ENCODE data around the gene VAV3.
"Not testable (repeated sequence)": the region's sequence is repeated elsewhere in the genome, so short reads cannot be mapped to it uniquely, and the experiment has no call there.

Gene VAV3

DNA sequence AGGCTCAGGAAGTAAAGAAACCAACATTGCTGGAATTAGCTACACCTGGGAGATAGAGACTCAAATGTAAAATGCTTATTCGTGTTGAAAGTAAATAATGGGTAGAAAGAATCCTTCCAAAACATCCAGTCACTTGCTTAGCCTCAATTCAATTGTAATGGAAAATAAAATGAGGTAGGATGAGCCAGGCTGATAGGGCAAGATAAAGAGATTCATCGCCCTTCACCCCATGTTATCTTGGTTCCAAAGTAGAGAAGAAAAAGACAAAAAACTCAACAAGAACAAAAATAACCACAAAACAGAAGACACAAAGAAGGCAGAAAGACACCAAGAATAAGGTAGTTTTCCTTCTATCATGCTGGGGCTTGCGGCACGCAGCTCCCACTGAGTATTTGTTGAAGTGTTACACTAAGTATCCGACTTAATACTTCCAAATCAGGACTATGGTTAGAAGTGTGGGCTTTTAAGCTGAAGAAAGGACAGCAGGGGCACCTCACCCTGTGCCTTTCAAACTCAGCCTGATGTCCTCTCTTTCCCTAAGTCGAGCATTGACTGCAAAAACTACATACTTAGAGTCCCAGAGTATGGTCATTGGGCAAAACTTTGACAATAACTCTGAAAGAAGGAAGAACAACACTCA is 202.1 kb downstream of the VAV3 start:
- in situ Hi-C loops (cut with HindIII; ENCODE audit: low sequenced_read_pairs): no loop called here

DNA sequence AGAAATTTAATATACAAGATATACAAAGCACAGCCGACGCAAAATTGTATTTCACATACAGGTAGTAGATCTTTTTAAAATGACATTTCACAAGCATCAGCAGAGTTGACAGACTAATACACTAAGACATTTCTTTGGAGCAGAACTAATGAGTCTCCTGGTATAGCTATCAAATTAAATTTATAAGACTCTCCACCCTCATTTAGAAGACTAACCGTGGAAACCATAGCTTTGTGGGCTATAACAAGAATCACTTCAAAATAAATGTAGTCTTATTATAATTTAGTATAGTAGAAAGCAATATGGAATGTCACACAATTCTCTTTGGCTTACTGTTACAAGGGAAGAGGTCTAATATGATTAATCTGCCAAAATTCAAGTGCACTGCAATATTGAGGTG is 204.9 kb downstream of the VAV3 start:
- in situ Hi-C loops (cut with HindIII; ENCODE audit: low sequenced_read_pairs): no loop called here

DNA sequence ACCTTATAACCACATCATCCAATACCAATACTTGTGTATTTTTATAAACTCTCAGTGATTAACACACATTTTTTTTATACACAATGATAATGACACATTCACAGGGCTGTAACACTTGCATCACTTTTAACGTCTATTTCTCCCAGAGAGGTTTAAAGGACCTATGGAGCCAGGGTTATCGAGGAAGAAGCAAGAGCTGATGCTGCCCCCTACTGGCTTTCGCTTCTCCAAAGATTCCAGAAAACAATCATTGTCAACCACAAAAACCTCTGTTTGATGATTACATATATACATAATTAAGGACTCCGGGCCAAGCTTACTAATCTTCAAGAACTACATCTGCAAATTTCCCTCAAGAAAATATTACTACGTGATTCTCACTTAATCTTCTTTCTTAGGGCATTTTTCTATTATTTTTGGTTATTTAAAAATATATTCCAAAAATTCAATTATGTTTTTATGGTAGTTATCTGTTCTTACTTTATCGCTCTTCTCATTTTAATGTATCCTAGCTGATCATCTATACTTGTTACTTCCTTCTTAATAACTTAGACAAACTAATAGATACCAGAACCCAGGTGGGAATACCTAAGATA is 214.5 kb downstream of the VAV3 start:
- in situ Hi-C loops (cut with HindIII; ENCODE audit: low sequenced_read_pairs): no loop called here

DNA sequence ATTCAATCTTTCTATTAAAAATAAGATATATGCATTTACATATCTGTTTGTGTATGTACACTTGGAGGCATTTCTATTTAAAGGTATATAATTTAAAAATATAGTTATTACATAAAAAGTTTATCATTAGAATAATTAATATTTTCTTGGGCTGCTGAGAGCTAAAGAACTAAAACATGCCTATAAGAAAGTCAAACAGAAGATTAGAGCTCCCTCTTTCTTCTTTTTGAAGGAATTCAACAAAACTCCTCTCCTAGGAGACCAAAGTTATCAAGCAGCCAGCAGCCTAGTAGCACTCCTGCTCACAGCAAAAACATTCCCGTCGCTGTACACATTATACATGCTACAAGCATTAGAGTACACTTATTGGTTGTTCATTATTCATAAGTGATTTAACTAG is 216.4 kb downstream of the VAV3 start:
- in situ Hi-C loops (cut with HindIII; ENCODE audit: low sequenced_read_pairs): no loop called here

GRCh38 chr1:107741242-107741641 is 223.7 kb downstream of the VAV3 start:
- in situ Hi-C loops (cut with HindIII; ENCODE audit: low sequenced_read_pairs): no loop called here

GRCh38 chr1:107740579-107740978 is 224.4 kb downstream of the VAV3 start:
- in situ Hi-C loops (cut with HindIII; ENCODE audit: low sequenced_read_pairs): no loop called here

DNA sequence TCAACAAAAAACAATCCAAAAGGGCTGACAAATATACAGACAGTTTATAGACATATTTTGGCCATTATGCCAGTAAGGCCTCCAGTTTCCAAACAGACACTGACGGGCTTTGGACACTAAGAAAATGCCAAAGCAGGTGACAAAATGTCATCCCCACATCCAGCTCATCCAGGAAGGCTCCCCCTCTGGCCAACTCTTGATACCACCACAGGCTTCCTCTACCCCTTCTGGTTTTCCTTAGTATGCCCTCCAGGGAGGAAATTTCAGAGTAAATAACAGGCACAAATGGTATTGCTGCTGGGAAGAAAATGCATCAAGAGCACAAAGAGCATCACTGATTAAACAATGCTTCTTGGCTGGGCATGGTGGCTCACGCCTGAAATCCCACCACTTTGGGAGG is 225.3 kb downstream of the VAV3 start:
- in situ Hi-C loops (cut with HindIII; ENCODE audit: low sequenced_read_pairs): no loop called here

DNA sequence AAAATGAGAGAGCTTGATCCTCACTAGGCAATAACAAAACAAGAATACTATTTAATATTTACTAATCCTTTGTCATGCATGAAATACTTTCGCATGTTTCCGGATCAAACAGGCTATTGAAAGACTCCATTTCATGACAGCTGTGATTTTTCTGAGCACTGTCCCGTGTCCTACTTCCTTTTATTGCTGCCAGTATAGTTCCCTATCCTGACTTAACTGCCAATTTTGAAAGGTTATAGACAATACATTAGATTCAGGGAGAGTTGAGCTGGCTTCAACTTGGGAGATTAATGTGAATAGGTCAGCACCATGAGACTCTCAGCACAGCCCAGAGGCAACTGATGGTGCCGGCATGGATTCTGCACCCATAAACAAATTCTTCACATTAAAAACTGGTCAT is 225.8 kb downstream of the VAV3 start:
- in situ Hi-C loops (cut with HindIII; ENCODE audit: low sequenced_read_pairs): no loop called here

- in situ Hi-C loops (cut with HindIII; ENCODE audit: low sequenced_read_pairs): not testable (repeated sequence)
Observed at GRCh38 chr1:107733401-107733800, 231.6 kb downstream of the VAV3 start.

DNA sequence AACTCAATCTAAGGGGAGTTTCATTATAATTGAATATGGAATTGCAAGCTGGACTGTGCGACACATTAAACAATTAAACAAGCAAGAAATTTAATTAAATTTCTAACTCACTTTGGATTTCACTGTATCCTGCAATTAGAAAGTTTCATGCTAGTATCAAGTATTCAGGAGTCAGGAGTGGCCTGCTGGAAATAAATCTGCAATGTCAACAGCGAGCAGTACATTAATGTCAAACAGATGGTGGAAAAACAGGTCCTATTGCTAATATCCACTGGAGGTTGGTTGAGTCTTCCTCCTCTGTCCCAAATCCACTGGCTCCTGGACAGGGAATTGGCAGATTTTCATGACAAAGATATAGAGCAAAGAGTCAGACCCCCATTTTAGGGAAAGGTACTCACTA is 237.1 kb downstream of the VAV3 start:
- in situ Hi-C loops (cut with HindIII; ENCODE audit: low sequenced_read_pairs): no loop called here

GRCh38 chr1:107726860-107727259 is 238.1 kb downstream of the VAV3 start:
- in situ Hi-C loops (cut with HindIII; ENCODE audit: low sequenced_read_pairs): no loop called here

GRCh38 chr1:107724648-107725047 is 240.3 kb downstream of the VAV3 start:
- in situ Hi-C loops (cut with HindIII; ENCODE audit: low sequenced_read_pairs): no loop called here

- in situ Hi-C loops (cut with HindIII; ENCODE audit: low sequenced_read_pairs): not testable (repeated sequence)
Observed at GRCh38 chr1:107720210-107720609, 244.8 kb downstream of the VAV3 start.

DNA sequence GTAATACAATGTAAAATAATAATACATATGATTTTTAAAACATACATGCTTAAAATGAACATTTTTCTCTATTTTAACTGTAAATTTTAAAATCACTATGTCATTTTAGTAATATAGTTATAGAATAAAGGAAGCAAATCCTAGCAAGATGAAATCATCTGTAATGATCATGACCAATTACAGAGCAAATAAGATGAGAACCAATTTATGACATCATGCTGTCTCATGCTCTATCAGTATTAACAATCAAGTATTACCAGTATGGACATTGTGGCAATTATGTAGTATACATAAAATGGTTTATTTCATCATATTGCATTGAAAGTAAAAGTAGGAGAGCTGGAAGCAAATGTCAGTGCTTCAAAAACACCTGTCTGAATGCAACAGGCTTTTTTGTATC is 255.0 kb downstream of the VAV3 start:
- in situ Hi-C loops (cut with HindIII; ENCODE audit: low sequenced_read_pairs): no loop called here

GRCh38 chr1:107707111-107707510 is 257.9 kb downstream of the VAV3 start:
- in situ Hi-C loops (cut with HindIII; ENCODE audit: low sequenced_read_pairs): no loop called here

DNA sequence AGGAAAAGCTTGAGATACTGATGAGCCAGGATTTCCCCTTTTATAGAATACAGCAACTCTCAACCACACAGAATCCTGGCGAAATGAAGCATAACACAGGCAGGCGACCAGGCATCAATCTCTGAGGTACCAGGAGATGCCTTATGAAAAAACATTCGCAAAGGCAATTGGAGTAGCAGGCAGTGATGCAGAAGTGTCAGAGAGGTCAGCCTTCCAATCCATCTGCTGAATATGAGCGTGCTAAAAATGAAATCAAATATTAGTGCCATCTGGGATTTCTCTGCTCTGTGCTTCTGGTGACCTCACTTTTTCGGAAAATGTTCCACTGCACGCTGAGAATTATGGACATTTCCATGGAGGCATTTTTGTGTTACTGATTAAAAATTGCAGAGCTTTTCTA is 258.8 kb downstream of the VAV3 start:
- in situ Hi-C loops (cut with HindIII; ENCODE audit: low sequenced_read_pairs): no loop called here

- in situ Hi-C loops (cut with HindIII; ENCODE audit: low sequenced_read_pairs): no loop called here
Observed at GRCh38 chr1:107704911-107705310, 260.1 kb downstream of the VAV3 start.

DNA sequence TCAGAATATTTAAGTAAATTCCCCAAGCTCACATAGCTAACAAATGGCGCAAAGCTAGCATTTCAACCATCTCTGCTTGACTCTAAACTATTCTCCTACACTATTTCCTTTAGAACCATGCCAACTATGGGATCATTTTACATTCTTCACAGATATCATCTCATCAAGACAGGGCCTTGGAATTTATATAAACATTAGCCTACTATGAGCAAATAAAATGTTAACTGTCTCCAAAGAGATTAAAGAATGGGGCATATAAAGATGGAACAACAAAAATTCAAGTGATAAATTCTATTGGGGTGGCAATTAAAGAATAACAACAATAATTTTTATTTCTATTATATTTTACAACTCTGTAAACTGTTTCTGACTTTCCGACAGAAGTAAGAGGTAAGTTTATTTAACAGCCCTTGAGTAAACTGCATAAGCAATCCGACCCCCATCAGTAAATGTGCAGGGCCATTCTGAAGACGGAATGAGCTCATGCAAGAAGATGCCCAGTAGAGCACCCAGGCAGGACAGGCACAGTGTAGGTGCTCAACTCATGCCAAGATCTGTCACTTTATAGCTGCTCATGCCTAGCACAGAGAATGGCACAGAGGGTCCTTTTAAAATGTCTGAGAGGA is 261.9 kb downstream of the VAV3 start:
- in situ Hi-C loops (cut with HindIII; ENCODE audit: low sequenced_read_pairs): no loop called here

- in situ Hi-C loops (cut with HindIII; ENCODE audit: low sequenced_read_pairs): not testable (repeated sequence)
Observed at GRCh38 chr1:107700651-107701050, 264.3 kb downstream of the VAV3 start.

DNA sequence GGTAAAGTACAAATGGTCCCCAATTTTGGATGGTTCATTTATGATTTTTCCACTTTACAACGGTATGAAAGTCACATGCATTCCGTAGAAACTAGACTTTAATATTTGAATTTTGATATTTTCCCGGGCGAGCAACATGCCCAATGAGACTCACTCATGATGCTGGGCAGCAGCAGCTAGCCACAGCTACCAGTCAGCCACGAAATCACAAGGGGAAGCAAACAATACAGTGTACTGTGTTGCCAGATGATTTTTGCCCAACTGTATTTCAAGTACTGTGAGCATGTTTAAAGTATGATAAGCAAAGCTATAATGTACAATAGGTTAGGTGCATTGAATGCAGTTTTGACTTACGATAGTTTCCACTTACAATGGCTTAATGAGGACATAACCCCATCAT is 266.8 kb downstream of the VAV3 start:
- in situ Hi-C loops (cut with HindIII; ENCODE audit: low sequenced_read_pairs): no loop called here

DNA sequence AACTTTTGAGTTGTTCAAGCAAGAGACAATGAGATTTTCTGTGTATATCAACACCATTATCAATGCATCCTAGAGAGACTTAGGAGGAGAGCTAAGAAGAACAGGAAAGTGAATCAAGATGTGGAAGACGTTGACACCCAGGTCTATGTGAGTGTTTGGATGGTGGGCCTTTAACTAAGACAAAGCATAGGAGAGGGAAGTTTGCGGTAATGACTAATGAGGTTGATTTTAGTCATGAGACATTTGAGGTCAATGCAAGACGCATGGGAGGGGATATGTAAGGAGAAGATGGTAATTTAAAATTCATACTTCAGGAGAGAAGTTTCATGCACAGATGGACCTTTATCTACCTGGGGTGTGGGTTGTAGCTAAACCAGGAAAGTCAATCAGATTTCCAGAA is 269.6 kb downstream of the VAV3 start:
- in situ Hi-C loops (cut with HindIII; ENCODE audit: low sequenced_read_pairs): no loop called here

- in situ Hi-C loops (cut with HindIII; ENCODE audit: low sequenced_read_pairs): no loop called here
Observed at GRCh38 chr1:107692580-107693345, 272.2 kb downstream of the VAV3 start.

Data from DLD1 (cell line).